Measurements from ENCODE around the gene RHEBL1. TPM values are rescaled to one million over a fixed set of nuclear protein-coding genes. Genes with fewer than 3 reads are reported as not detected.

RHEBL1 gene
- total RNA-seq, 2 experiments from 2014 or later, result 10.8 to 12.9 TPM

GRCh38 chr12:49060237-49061156 lies 9.3 kb downstream of the RHEBL1 start, which contains the start of gene KMT2D:
Gene KMT2D, minus strand, starts transcription at chr12:49060794. Its CDS starts 5,470 bp downstream, at chr12:49055324.
- CTCF ChIA-PET, result interaction anchor here (0.6 to 1.5 kb wide), 6 partner anchors 28 to 205 kb away, joined by 3 to 8 read pairs (median 4); partner anchors contain the start of gene FKBP11
- POLR2A ChIA-PET, result interaction anchor here (0.6 to 1.9 kb wide), 5 partner anchors 9 to 101 kb away, joined by 3 to 11 read pairs (median 7); partner anchors contain the start of genes RHEBL1 and TUBA1B

GRCh38 chr12:49059299-49060171 lies 10.2 kb downstream of the RHEBL1 start:
- POLR2A ChIA-PET, result interaction anchor here (0.6 to 1.9 kb wide), 6 partner anchors 10 to 100 kb away, joined by 3 to 11 read pairs (median 6); partner anchors contain the start of genes RHEBL1 and TUBA1B
- CTCF ChIA-PET, result interaction anchor here (1.0 to 2.9 kb wide), 6 partner anchors 10 to 134 kb away, joined by 3 to 12 read pairs (median 4); partner anchors contain the start of genes FKBP11 and RHEBL1

- CTCF ChIA-PET, result interaction anchor here (1.0 to 2.9 kb wide), 3 partner anchors 11 to 29 kb away, joined by 4 to 12 read pairs (median 5); partner anchors contain the start of gene RHEBL1
- POLR2A ChIA-PET, result interaction anchor here (1.2 to 1.9 kb wide), 2 partner anchors 11 to 36 kb away, joined by 3 to 9 read pairs; partner anchors contain the start of gene RHEBL1
Measured at GRCh38 chr12:49059045-49059298, 10.8 kb downstream of the RHEBL1 start.

- POLR2A ChIA-PET, result interaction anchor here (1.2 to 1.9 kb wide), 2 partner anchors 11 to 37 kb away, joined by 3 to 9 read pairs; partner anchors contain the start of gene RHEBL1
- CTCF ChIA-PET, result interaction anchor here (0.7 to 2.9 kb wide), 4 partner anchors 10 to 30 kb away, joined by 3 to 12 read pairs (median 4); partner anchors contain the start of gene RHEBL1
Measured at GRCh38 chr12:49058366-49059044, 11.3 kb downstream of the RHEBL1 start.

GRCh38 chr12:49057888-49058287 lies 11.9 kb downstream of the RHEBL1 start:
- CTCF ChIA-PET, result interaction anchor here (2.9 kb wide), 1 partner anchor 14 kb away, joined by 12 read pairs; no protein-coding TSS in a partner anchor

GRCh38 chr12:49055978-49056754 lies 13.6 kb downstream of the RHEBL1 start:
- ChIA-PET POLR2A (interaction anchor here (0.6 to 2.4 kb wide), 4 partner anchors 13 to 204 kb away, joined by 3 to 6 read pairs (median 4); partner anchors contain the start of genes DDX23 and RHEBL1), CTCF (interaction anchor here (0.6 to 2.9 kb wide), 8 partner anchors 8 to 124 kb away, joined by 3 to 12 read pairs (median 4); partner anchors contain the start of gene LMBR1L)

More at GRCh38 chr12:49057888-49058287, 11.9 kb downstream of the RHEBL1 start:
- POLR2A ChIA-PET, result no interaction called here

GRCh38 chr12:49055092-49055491 lies 14.7 kb downstream of the RHEBL1 start:
- POLR2A ChIA-PET, result interaction anchor here (0.5 to 2.4 kb wide), 3 partner anchors 12 to 37 kb away, joined by 3 to 6 read pairs (median 3); no protein-coding TSS in a partner anchor
- CTCF ChIA-PET, result interaction anchor here (0.6 to 2.0 kb wide), 6 partner anchors 9 to 125 kb away, joined by 3 to 9 read pairs (median 4); partner anchors contain the start of gene LMBR1L

- ChIA-PET POLR2A (interaction anchor here (0.5 to 2.4 kb wide), 2 partner anchors 11 to 22 kb away, joined by 3 to 6 read pairs; no protein-coding TSS in a partner anchor), CTCF (interaction anchor here (0.6 to 2.0 kb wide), 3 partner anchors 9 to 43 kb away, joined by 3 to 9 read pairs (median 4); no protein-coding TSS in a partner anchor)
Measured at GRCh38 chr12:49054524-49054923, 15.3 kb downstream of the RHEBL1 start.

GRCh38 chr12:49054096-49054495 lies 15.7 kb downstream of the RHEBL1 start:
- POLR2A ChIA-PET, result interaction anchor here (2.4 kb wide), 1 partner anchor 11 kb away, joined by 6 read pairs; no protein-coding TSS in a partner anchor
- CTCF ChIA-PET, result interaction anchor here (0.6 kb wide), 1 partner anchor 1723 kb away, joined by 3 read pairs; no protein-coding TSS in a partner anchor

- ChIA-PET POLR2A (no interaction called here), CTCF (no interaction called here)
Measured at GRCh38 chr12:49052451-49053208, 17.1 kb downstream of the RHEBL1 start.

- POLR2A ChIA-PET, result no interaction called here
- CTCF ChIA-PET, result no interaction called here
Measured at GRCh38 chr12:49051777-49052438, 17.9 kb downstream of the RHEBL1 start.

GRCh38 chr12:49051373-49051764 lies 18.4 kb downstream of the RHEBL1 start:
- ChIA-PET CTCF (no interaction called here), POLR2A (no interaction called here)

GRCh38 chr12:49050507-49051372 lies 19.0 kb downstream of the RHEBL1 start:
- ChIA-PET CTCF (interaction anchor here (3.0 kb wide), 1 partner anchor 13 kb away, joined by 8 read pairs; no protein-coding TSS in a partner anchor), POLR2A (no interaction called here)

- ChIA-PET POLR2A (no interaction called here), CTCF (interaction anchor here (3.0 kb wide), 1 partner anchor 14 kb away, joined by 8 read pairs; no protein-coding TSS in a partner anchor)
Measured at GRCh38 chr12:49049566-49050224, 20.1 kb downstream of the RHEBL1 start.

- ChIA-PET CTCF (interaction anchor here (0.6 to 3.0 kb wide), 3 partner anchors 10 to 488 kb away, joined by 3 to 8 read pairs (median 3); no protein-coding TSS in a partner anchor), POLR2A (no interaction called here)
Measured at GRCh38 chr12:49048953-49049352, 20.8 kb downstream of the RHEBL1 start.

Data from activated CD8-positive, alpha-beta memory T cell treated with anti-CD3 and anti-CD28 coated beads for 36 hours (primary cell).